HG03159 (cell line): ENCODE measurements around the gene FLT1.

Experiments used
- ATAC-seq: cut with Tn5 transposase; IDR thresholded peaks from one replicate; pipeline ENCODE4 v1.9.1; 2021; ENCODE audit warnings: mild to moderate bottlenecking, moderate library complexity; ENCODE audit not compliant: unreplicated experiment

Gene FLT1

GRCh38 chr13:28324181-28324789 is 170.6 kb downstream of the FLT1 start:
- ATAC-seq: no peak

GRCh38 chr13:28322256-28322905 is 172.5 kb downstream of the FLT1 start:
- ATAC-seq: no peak

- no peak for ATAC-seq
These were observed 173.2 kb downstream of the FLT1 start for GRCh38 chr13:28321756-28322155.

GRCh38 chr13:28320884-28321574 is 173.9 kb downstream of the FLT1 start:
- no peak for ATAC-seq

GRCh38 chr13:28320209-28320608 is 174.7 kb downstream of the FLT1 start:
- ATAC-seq: no peak

GRCh38 chr13:28319528-28319927 is 175.4 kb downstream of the FLT1 start:
- ATAC-seq: no peak

- ATAC-seq: no peak
These were observed 176.4 kb downstream of the FLT1 start for GRCh38 chr13:28318496-28318895.

GRCh38 chr13:28316836-28317235 is 178.1 kb downstream of the FLT1 start:
- ATAC-seq: no peak

GRCh38 chr13:28316129-28316528 is 178.8 kb downstream of the FLT1 start:
- ATAC-seq: no peak

- ATAC-seq: no peak
These were observed 180.0 kb downstream of the FLT1 start for GRCh38 chr13:28314879-28315278.

- ATAC-seq: no peak
These were observed 181.3 kb downstream of the FLT1 start for GRCh38 chr13:28313579-28313978.

- ATAC-seq: no peak
These were observed 188.6 kb downstream of the FLT1 start for GRCh38 chr13:28306325-28306724.

- no peak for ATAC-seq
These were observed 193.1 kb downstream of the FLT1 start for GRCh38 chr13:28301839-28302238.

- ATAC-seq: no peak
These were observed 195.0 kb downstream of the FLT1 start for GRCh38 chr13:28299916-28300315.

GRCh38 chr13:28297341-28297740 is 197.6 kb downstream of the FLT1 start:
- ATAC-seq: no peak

- ATAC-seq: no peak
These were observed 208.7 kb downstream of the FLT1 start for GRCh38 chr13:28286263-28286662.

- ATAC-seq: no peak
These were observed 211.3 kb downstream of the FLT1 start for GRCh38 chr13:28283600-28283999.

- ATAC-seq: no peak
These were observed 212.5 kb downstream of the FLT1 start for GRCh38 chr13:28282451-28282850.

GRCh38 chr13:28273919-28274318 is 221.0 kb downstream of the FLT1 start:
- no peak for ATAC-seq

- ATAC-seq: no peak
These were observed 223.7 kb downstream of the FLT1 start for GRCh38 chr13:28271056-28271840.

- ATAC-seq: peak; percentile 97
These were observed 226.1 kb downstream of the FLT1 start for GRCh38 chr13:28268800-28269223.
